ENCODE results near the gene RAB3B.
A peak's percentile ranks its signal among the peaks of the same experiment; 100 is the strongest.

Gene RAB3B, protein sequence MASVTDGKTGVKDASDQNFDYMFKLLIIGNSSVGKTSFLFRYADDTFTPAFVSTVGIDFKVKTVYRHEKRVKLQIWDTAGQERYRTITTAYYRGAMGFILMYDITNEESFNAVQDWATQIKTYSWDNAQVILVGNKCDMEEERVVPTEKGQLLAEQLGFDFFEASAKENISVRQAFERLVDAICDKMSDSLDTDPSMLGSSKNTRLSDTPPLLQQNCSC

DNA sequence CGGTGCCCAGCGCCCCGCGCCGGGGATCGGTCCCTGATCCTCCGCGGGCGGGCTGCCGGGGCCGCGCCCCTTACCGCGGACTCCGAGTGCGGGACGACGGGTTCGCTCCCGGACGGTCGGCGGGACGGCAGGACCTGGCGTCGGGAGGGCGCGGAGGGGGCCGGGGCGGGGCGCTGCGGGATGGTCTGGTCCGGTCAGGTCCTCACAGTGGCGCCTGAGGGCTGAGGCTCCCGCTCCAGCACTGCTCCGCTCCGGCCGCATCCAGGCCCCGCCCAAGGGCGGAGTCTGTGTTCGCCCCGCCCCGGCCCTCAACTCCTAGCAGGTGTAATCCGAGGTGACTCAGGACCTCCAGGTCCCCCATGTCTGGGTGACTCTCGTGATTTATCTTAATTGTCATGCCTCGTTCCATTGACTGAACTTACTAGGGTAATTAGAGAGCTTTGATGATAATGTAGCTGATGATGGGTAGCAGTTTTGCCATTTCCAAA lies at the start of gene RAB3B:
Gene RAB3B (minus strand): TSS at position 223 of the 488 bp plus-strand sequence. CDS start 13,583 bp downstream, outside the sequence.
- peak within 1 kb of the TSS; percentile 51 for H3K4me3 ChIP-seq (ENCODE audit: low read length)
- DNase-seq (ENCODE audit: low read depth), result no peak
- no peak for TF ChIP-seq CTCF (conservative IDR thresholded peaks at IDR 0.05; ENCODE audit: low read depth, low read length)

GRCh38 chr1:52037909-52038308 lies 47.4 kb upstream of the RAB3B start:
- no peak for DNase-seq (ENCODE audit: low read depth)
- no peak for TF ChIP-seq CTCF (conservative IDR thresholded peaks at IDR 0.05; ENCODE audit: low read depth, low read length)
- no peak overlapping the region for H3K4me3 ChIP-seq (ENCODE audit: low read length)

DNA sequence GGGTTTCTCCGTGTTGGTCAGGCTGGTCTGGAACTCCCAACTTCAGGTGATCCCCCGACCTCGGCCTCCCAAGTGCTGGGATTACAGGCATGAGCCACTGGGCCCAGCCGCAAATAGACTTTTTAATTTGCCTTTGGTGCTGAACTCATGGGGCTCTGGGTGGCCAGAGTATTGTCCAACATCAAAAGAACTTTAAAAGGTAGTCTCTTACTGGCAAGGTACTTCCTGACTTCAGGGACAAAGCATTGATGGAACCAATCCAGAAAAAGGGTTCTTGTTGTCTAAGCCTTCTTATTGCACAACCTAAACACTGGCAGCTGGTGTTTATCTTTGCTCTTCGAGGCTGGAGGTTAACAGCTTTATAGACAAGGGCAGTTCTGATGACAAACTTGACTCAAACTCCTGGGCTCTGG lies 46.9 kb upstream of the RAB3B start:
- no peak for TF ChIP-seq CTCF (conservative IDR thresholded peaks at IDR 0.05; ENCODE audit: low read depth, low read length)
- no peak for DNase-seq (ENCODE audit: low read depth)
- no peak overlapping the region for H3K4me3 ChIP-seq (ENCODE audit: low read length)

DNA sequence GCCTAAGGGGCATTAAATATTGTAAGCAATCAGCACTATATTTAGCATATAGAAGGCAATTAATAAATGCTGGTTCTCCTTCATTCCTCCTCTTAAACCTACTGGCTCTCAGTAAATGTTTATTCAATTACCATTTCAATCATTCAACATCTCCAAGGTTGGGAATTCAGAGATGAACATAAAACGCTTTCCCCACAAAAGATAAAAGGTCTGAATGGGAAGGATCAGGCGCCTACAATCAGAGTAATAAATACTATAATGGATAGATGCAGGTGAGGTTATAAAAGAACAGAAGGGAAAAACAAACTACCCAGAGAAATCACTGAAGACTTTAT lies 43.5 kb upstream of the RAB3B start:
- H3K4me3 ChIP-seq (ENCODE audit: low read length), result peak overlapping the region; percentile 92
- DNase-seq (ENCODE audit: low read depth), result no peak
- TF ChIP-seq CTCF (conservative IDR thresholded peaks at IDR 0.05; ENCODE audit: low read depth, low read length), result no peak

GRCh38 chr1:52033190-52034049 lies 42.9 kb upstream of the RAB3B start, which contains the start of gene KTI12:
Gene KTI12 (minus strand): TSS chr1:52033810. CDS start chr1:52033761, 49 bp downstream.
- peak within 1 kb of the TSS; percentile 92 for H3K4me3 ChIP-seq (ENCODE audit: low read length)
- peak; percentile 76 for DNase-seq (ENCODE audit: low read depth)
- TF ChIP-seq CTCF (conservative IDR thresholded peaks at IDR 0.05; ENCODE audit: low read depth, low read length), result no peak

DNA sequence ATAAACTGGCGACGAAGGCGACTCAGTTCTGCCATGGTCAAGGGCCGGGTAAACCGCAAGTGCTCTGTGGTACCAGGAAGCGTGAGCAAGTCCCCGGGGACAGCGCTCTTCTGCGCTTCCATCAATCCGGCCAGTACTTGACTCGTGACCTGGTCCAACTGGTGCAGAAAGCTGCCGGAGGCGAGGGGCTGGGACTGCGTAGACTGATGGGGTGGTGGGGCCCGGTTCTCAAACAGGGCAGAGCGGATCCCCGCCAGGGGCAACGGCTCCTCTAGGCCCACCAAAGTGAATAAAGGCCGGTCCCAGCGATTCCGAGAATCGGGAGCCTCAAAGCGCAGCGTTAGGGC lies 42.3 kb upstream of the RAB3B start:
- no peak for DNase-seq (ENCODE audit: low read depth)
- no peak for TF ChIP-seq CTCF (conservative IDR thresholded peaks at IDR 0.05; ENCODE audit: low read depth, low read length)
- peak overlapping the region; percentile 92 for H3K4me3 ChIP-seq (ENCODE audit: low read length)
